HG03060 (cell line): ENCODE measurements around the gene GNG12.
"Not testable (repeated sequence)": the region's sequence is repeated elsewhere in the genome, so short reads cannot be mapped to it uniquely, and the experiment has no call there.

ENCODE experiments used
- ATAC-seq: cut with Tn5 transposase; IDR thresholded peaks from one replicate; pipeline ENCODE4 v1.9.1; 2021; ENCODE audit warnings: low read depth, moderate number of reproducible peaks; ENCODE audit not compliant: unreplicated experiment

The GNG12 gene

GRCh38 chr1:67735806-67736627 is 97.2 kb downstream of the GNG12 start:
- peak; percentile 84 for ATAC-seq

- ATAC-seq = no peak
Observed at GRCh38 chr1:67735206-67735605, 98.1 kb downstream of the GNG12 start.

- ATAC-seq = no peak
Observed at GRCh38 chr1:67734323-67734690, 99.0 kb downstream of the GNG12 start.

- no peak for ATAC-seq
Observed at GRCh38 chr1:67733681-67734322, 99.5 kb downstream of the GNG12 start.

GRCh38 chr1:67732750-67733151 is 100.5 kb downstream of the GNG12 start:
- ATAC-seq = peak; percentile 33

GRCh38 chr1:67731322-67731721 is 101.9 kb downstream of the GNG12 start:
- ATAC-seq = no peak

GRCh38 chr1:67730312-67730711 is 103.0 kb downstream of the GNG12 start:
- not testable (repeated sequence) for ATAC-seq

GRCh38 chr1:67729872-67730271 is 103.4 kb downstream of the GNG12 start:
- ATAC-seq = no peak

GRCh38 chr1:67726224-67726623 is 107.0 kb downstream of the GNG12 start:
- ATAC-seq = no peak

GRCh38 chr1:67724928-67725560 is 108.2 kb downstream of the GNG12 start:
- no peak for ATAC-seq

- peak; percentile 47 for ATAC-seq
Observed at GRCh38 chr1:67723620-67724019, 109.6 kb downstream of the GNG12 start.

- no peak for ATAC-seq
Observed at GRCh38 chr1:67723126-67723525, 110.1 kb downstream of the GNG12 start.

- ATAC-seq = no peak
Observed at GRCh38 chr1:67722292-67722944, 110.8 kb downstream of the GNG12 start.

- ATAC-seq = no peak
Observed at GRCh38 chr1:67721650-67722291, 111.5 kb downstream of the GNG12 start.

- no peak for ATAC-seq
Observed at GRCh38 chr1:67721112-67721511, 112.2 kb downstream of the GNG12 start.

- ATAC-seq = no peak
Observed at GRCh38 chr1:67719329-67720196, 113.7 kb downstream of the GNG12 start.

GRCh38 chr1:67717876-67718275 is 115.4 kb downstream of the GNG12 start:
- ATAC-seq = no peak

- ATAC-seq = no peak
Observed at GRCh38 chr1:67716800-67717199, 116.5 kb downstream of the GNG12 start.

GRCh38 chr1:67715819-67716218 is 117.4 kb downstream of the GNG12 start:
- no peak for ATAC-seq
